HepG2 (cell line): ENCODE data around the gene EGR1. TPM values are rescaled to one million over a fixed set of nuclear protein-coding genes. Genes with fewer than 3 reads are reported as not detected.
A peak's percentile ranks its signal among the peaks of the same experiment; 100 is the strongest.

Experiments used
- LCORL ChIP-seq, 2 experiments: fragments of 450-650 bp in 1 of 2; sonication (generic) in 1 of 2; formaldehyde crosslinking in 1 of 2; IDR thresholded peaks; 2 replicates each; pipeline versions ENCODE4 v1.5.0 to v1.6.1; 2017 to 2020; ENCODE audit warnings: antibody characterized with exemption in 1 of 2, missing genetic modification reagents in 1 of 2
- NCOR1 ChIP-seq: fragments of 200-600 bp; sonication (generic); IDR thresholded peaks from 2 replicates; pipeline ENCODE4 v1.7.0; 2017; ENCODE audit warnings: antibody characterized with exemption, low read length, borderline replicate concordance
- NFKB2 ChIP-seq: sonication (generic); formaldehyde crosslinking; IDR thresholded peaks from 2 replicates; pipeline ENCODE4 v1.4.0; 2020; ENCODE audit warnings: missing genetic modification reagents, borderline replicate concordance
- ZKSCAN8 ChIP-seq: IDR thresholded peaks from 2 replicates; pipeline ENCODE4 v1.6.1; 2016; ENCODE audit warnings: borderline replicate concordance, missing genetic modification reagents, missing compliant biosample characterization
- ZNF572 ChIP-seq: sonication (generic); formaldehyde crosslinking; IDR thresholded peaks from 2 replicates; pipeline ENCODE4 v1.5.1; 2020; ENCODE audit warnings: mild to moderate bottlenecking, missing genetic modification reagents
- polyA plus RNA-seq, 8 experiments: library from polyadenylated mRNA; depleted of rRNA in 3 of 8; stranded (reverse) in 7 of 8; unstranded in 1 of 8; fragments of >200 nt; fragmentation: Illumina TruSeq in 4 of 8; extraction: Trizol in 4 of 8; gene quantifications; 2 replicates each; pipeline versions ENCODE4 v1.2.1 to v1.2.3, GENCODE V29; 2011 to 2016; ENCODE audit warnings: low read depth in 4 of 8, missing spikeins in 1 of 8, mixed read lengths in 1 of 8; ENCODE audit not compliant: insufficient read depth in 1 of 8
- total RNA-seq, 5 experiments: library from RNA; depleted of rRNA; stranded (reverse); fragments of >200 nt; fragmentation: Illumina TruSeq; extraction: Trizol; gene quantifications; 2 replicates each; pipeline ENCODE4 v1.2.3, GENCODE V29; 2016; ENCODE audit warnings: low read depth in 1 of 5
- TF ChIP-seq, protein P1 (sequence below), 2 experiments: sonication (generic) in 1 of 2; formaldehyde crosslinking in 1 of 2; IDR thresholded peaks; 2 replicates each; pipeline versions ENCODE4 v1.4.0 to v1.6.1; 2018 to 2020; ENCODE audit warnings: missing genetic modification reagents in 2 of 2, borderline replicate concordance in 1 of 2, low read depth in 1 of 2, mild to moderate bottlenecking in 1 of 2, missing biosample characterization in 1 of 2
- TF ChIP-seq, protein P2 (sequence below): sonication (generic); formaldehyde crosslinking; IDR thresholded peaks from 2 replicates; pipeline ENCODE4 v1.4.0; 2020; ENCODE audit warnings: missing genetic modification reagents
- TF ChIP-seq, protein P3 (sequence below): sonication (generic); formaldehyde crosslinking; IDR thresholded peaks from 2 replicates; pipeline ENCODE4 v1.5.1; 2020; ENCODE audit warnings: missing genetic modification reagents, mild to moderate bottlenecking, borderline replicate concordance
- TF ChIP-seq, protein P4 (sequence below): sonication (generic); formaldehyde crosslinking; IDR thresholded peaks from 2 replicates; pipeline ENCODE4 v1.4.0; 2020; ENCODE audit warnings: low read depth, missing genetic modification reagents
- TF ChIP-seq, protein P5 (sequence below): sonication (generic); formaldehyde crosslinking; conservative IDR thresholded peaks from 2 replicates; pipeline ENCODE4 v1.4.0; 2020; ENCODE audit warnings: missing genetic modification reagents
- TF ChIP-seq, protein P6 (sequence below): sonication (generic); formaldehyde crosslinking; IDR thresholded peaks from 2 replicates; pipeline ENCODE4; 2020; ENCODE audit warnings: missing genetic modification reagents, mild to moderate bottlenecking, borderline replicate concordance

The EGR1 gene
- total and polyA plus RNA-seq, 2 of the 13 experiments (the other 11 are each of a cell fraction or from before 2014, with no cell fraction given), result 4.1 to 4.5 TPM

DNA sequence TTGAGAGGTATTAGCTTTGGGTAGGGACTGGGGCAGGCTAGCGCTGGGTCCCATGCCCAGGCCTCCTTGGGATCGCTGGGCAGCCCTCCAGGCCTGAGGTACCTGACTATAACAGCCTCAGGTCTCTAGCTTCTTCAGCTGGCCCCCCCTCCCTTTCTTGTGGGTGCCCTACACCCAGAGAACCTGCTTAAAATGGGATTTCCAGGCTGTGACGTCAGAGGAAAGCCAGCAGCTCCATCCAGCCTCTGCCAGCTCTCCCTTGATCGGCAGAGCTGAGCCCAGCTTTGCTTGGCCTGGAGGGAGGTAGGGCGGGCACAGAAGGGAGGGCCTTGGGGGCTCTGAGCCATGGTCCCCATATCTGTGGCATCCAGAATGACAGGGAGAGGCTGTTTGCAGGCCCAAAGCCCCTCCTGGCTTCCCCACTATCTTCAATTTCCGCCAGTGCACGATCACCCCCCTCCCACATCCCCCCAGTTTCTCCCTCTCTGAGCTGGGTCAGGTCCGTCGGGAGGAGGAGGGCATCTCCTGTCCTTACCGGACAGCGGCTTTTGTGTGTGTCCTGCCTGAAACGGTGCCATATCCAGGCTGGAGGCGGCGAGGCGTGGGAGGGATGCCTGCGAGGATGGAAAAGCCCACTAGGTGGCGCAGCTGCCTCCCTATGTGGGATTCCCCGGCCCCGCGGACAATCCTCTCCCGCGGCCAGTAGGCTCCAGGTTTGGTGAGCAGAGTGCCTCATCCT is 15.6 kb upstream of the EGR1 start (continued):
- TF ChIP-seq, protein P1, sequence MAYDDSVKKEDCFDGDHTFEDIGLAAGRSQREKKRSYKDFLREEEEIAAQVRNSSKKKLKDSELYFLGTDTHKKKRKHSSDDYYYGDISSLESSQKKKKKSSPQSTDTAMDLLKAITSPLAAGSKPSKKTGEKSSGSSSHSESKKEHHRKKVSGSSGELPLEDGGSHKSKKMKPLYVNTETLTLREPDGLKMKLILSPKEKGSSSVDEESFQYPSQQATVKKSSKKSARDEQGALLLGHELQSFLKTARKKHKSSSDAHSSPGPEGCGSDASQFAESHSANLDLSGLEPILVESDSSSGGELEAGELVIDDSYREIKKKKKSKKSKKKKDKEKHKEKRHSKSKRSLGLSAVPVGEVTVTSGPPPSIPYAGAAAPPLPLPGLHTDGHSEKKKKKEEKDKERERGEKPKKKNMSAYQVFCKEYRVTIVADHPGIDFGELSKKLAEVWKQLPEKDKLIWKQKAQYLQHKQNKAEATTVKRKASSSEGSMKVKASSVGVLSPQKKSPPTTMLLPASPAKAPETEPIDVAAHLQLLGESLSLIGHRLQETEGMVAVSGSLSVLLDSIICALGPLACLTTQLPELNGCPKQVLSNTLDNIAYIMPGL (CRISPR knock-in tag; IDR thresholded peaks at IDR 0.05; ENCODE audit: borderline replicate concordance in 1 of 2, low read depth in 1 of 2), result peak; percentile 72 to 77; a peak in 2 of 4 replicates
- TF ChIP-seq NFKB2 (CRISPR knock-in tag), result no peak
- no peak for TF ChIP-seq ZKSCAN8 (CRISPR knock-in tag)
- TF ChIP-seq, protein P2, sequence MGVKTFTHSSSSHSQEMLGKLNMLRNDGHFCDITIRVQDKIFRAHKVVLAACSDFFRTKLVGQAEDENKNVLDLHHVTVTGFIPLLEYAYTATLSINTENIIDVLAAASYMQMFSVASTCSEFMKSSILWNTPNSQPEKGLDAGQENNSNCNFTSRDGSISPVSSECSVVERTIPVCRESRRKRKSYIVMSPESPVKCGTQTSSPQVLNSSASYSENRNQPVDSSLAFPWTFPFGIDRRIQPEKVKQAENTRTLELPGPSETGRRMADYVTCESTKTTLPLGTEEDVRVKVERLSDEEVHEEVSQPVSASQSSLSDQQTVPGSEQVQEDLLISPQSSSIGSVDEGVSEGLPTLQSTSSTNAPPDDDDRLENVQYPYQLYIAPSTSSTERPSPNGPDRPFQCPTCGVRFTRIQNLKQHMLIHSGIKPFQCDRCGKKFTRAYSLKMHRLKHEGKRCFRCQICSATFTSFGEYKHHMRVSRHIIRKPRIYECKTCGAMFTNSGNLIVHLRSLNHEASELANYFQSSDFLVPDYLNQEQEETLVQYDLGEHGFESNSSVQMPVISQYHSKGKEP, result no peak
- TF ChIP-seq, protein P3, sequence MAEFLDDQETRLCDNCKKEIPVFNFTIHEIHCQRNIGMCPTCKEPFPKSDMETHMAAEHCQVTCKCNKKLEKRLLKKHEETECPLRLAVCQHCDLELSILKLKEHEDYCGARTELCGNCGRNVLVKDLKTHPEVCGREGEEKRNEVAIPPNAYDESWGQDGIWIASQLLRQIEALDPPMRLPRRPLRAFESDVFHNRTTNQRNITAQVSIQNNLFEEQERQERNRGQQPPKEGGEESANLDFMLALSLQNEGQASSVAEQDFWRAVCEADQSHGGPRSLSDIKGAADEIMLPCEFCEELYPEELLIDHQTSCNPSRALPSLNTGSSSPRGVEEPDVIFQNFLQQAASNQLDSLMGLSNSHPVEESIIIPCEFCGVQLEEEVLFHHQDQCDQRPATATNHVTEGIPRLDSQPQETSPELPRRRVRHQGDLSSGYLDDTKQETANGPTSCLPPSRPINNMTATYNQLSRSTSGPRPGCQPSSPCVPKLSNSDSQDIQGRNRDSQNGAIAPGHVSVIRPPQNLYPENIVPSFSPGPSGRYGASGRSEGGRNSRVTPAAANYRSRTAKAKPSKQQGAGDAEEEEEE (CRISPR knock-in tag), result no peak
- TF ChIP-seq, protein P4, sequence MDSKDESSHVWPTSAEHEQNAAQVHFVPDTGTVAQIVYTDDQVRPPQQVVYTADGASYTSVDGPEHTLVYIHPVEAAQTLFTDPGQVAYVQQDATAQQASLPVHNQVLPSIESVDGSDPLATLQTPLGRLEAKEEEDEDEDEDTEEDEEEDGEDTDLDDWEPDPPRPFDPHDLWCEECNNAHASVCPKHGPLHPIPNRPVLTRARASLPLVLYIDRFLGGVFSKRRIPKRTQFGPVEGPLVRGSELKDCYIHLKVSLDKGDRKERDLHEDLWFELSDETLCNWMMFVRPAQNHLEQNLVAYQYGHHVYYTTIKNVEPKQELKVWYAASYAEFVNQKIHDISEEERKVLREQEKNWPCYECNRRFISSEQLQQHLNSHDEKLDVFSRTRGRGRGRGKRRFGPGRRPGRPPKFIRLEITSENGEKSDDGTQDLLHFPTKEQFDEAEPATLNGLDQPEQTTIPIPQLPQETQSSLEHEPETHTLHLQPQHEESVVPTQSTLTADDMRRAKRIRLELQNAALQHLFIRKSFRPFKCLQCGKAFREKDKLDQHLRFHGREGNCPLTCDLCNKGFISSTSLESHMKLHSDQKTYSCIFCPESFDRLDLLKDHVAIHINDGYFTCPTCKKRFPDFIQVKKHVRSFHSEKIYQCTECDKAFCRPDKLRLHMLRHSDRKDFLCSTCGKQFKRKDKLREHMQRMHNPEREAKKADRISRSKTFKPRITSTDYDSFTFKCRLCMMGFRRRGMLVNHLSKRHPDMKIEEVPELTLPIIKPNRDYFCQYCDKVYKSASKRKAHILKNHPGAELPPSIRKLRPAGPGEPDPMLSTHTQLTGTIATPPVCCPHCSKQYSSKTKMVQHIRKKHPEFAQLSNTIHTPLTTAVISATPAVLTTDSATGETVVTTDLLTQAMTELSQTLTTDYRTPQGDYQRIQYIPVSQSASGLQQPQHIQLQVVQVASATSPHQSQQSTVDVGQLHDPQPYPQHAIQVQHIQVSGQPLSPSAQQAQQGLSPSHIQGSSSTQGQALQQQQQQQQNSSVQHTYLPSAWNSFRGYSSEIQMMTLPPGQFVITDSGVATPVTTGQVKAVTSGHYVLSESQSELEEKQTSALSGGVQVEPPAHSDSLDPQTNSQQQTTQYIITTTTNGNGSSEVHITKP, result no peak
- no peak for TF ChIP-seq NCOR1
- TF ChIP-seq LCORL (IDR thresholded peaks at IDR 0.05), result no peak
- TF ChIP-seq LCORL (CRISPR knock-in tag; IDR thresholded peaks at IDR 0.05), result 0 out of 2 replicates have a peak, but pooled peaks have one; percentile 41
- TF ChIP-seq, protein P5, sequence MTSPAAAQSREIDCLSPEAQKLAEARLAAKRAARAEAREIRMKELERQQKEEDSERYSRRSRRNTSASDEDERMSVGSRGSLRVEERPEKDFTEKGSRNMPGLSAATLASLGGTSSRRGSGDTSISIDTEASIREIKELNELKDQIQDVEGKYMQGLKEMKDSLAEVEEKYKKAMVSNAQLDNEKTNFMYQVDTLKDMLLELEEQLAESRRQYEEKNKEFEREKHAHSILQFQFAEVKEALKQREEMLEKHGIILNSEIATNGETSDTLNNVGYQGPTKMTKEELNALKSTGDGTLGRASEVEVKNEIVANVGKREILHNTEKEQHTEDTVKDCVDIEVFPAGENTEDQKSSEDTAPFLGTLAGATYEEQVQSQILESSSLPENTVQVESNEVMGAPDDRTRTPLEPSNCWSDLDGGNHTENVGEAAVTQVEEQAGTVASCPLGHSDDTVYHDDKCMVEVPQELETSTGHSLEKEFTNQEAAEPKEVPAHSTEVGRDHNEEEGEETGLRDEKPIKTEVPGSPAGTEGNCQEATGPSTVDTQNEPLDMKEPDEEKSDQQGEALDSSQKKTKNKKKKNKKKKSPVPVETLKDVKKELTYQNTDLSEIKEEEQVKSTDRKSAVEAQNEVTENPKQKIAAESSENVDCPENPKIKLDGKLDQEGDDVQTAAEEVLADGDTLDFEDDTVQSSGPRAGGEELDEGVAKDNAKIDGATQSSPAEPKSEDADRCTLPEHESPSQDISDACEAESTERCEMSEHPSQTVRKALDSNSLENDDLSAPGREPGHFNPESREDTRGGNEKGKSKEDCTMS (CRISPR knock-in tag), result no peak
- TF ChIP-seq ZNF572, result 0 out of 2 replicates have a peak, but pooled peaks have one; percentile 16
- TF ChIP-seq, protein P6, sequence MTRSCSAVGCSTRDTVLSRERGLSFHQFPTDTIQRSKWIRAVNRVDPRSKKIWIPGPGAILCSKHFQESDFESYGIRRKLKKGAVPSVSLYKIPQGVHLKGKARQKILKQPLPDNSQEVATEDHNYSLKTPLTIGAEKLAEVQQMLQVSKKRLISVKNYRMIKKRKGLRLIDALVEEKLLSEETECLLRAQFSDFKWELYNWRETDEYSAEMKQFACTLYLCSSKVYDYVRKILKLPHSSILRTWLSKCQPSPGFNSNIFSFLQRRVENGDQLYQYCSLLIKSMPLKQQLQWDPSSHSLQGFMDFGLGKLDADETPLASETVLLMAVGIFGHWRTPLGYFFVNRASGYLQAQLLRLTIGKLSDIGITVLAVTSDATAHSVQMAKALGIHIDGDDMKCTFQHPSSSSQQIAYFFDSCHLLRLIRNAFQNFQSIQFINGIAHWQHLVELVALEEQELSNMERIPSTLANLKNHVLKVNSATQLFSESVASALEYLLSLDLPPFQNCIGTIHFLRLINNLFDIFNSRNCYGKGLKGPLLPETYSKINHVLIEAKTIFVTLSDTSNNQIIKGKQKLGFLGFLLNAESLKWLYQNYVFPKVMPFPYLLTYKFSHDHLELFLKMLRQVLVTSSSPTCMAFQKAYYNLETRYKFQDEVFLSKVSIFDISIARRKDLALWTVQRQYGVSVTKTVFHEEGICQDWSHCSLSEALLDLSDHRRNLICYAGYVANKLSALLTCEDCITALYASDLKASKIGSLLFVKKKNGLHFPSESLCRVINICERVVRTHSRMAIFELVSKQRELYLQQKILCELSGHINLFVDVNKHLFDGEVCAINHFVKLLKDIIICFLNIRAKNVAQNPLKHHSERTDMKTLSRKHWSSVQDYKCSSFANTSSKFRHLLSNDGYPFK (CRISPR knock-in tag), result peak; percentile 45; the same call in 1 of the 2 replicates
